HepG2 (cell line): ENCODE data around the gene TPX2. TPM values are rescaled to one million over a fixed set of nuclear protein-coding genes. Genes with fewer than 3 reads are reported as not detected.

Experiments used
- AHDC1 ChIP-seq: sonication (generic); formaldehyde crosslinking; IDR thresholded peaks from 2 replicates; pipeline ENCODE4 v1.5.1; 2020; ENCODE audit warnings: mild to moderate bottlenecking, missing genetic modification reagents, borderline replicate concordance
- CHCHD3 ChIP-seq: sonication (generic); formaldehyde crosslinking; IDR thresholded peaks from 2 replicates; pipeline ENCODE4 v1.8.0; 2022; ENCODE audit warnings: mild to moderate bottlenecking, missing genetic modification reagents, moderate library complexity
- HOMEZ ChIP-seq: IDR thresholded peaks from 2 replicates; pipeline ENCODE4 v1.6.1; 2016; ENCODE audit warnings: low read depth
- MATR3 ChIP-seq: sonication (generic); formaldehyde crosslinking; IDR thresholded peaks from 2 replicates; pipeline ENCODE4 v1.4.0; 2020; ENCODE audit warnings: missing genetic modification reagents
- MXI1 ChIP-seq: IDR thresholded peaks from 3 replicates; pipeline ENCODE4 v1.6.1; 2012; ENCODE audit warnings: low read depth, low read length, inconsistent platforms, borderline replicate concordance
- MZF1 ChIP-seq: sonication (generic); formaldehyde crosslinking; IDR thresholded peaks from 2 replicates; pipeline ENCODE4 v1.8.1; 2023; ENCODE audit warnings: mild to moderate bottlenecking, missing genetic modification reagents, borderline replicate concordance
- NFYC ChIP-seq: IDR thresholded peaks from 2 replicates; pipeline ENCODE4 v1.6.1; 2016; ENCODE audit warnings: missing genetic modification reagents, missing compliant biosample characterization
- PLRG1 ChIP-seq: fragments of 450-650 bp; conservative IDR thresholded peaks from 2 replicates; pipeline ENCODE4 v1.6.1; 2016
- SNRNP70 ChIP-seq: fragments of 200-400 bp; formaldehyde crosslinking; IDR thresholded peaks from 2 replicates; pipeline ENCODE4 v1.6.1; 2017; ENCODE audit warnings: mild to moderate bottlenecking, low read depth, low read length, moderate library complexity
- SOX5 ChIP-seq: IDR thresholded peaks from 2 replicates; pipeline ENCODE4 v1.6.1; 2016; ENCODE audit warnings: borderline replicate concordance
- SP140L ChIP-seq: sonication (generic); formaldehyde crosslinking; IDR thresholded peaks from 2 replicates; pipeline ENCODE4 v1.4.0; 2020; ENCODE audit warnings: missing genetic modification reagents, borderline replicate concordance
- SRSF9 ChIP-seq: fragments of 200-400 bp; formaldehyde crosslinking; IDR thresholded peaks from 2 replicates; pipeline ENCODE4 v1.6.1; 2018; ENCODE audit warnings: borderline replicate concordance, mild to moderate bottlenecking, low read depth, low read length; ENCODE audit not compliant: insufficient read depth, poor library complexity, severe bottlenecking
- TCF7L2 ChIP-seq: IDR thresholded peaks from 2 replicates; pipeline ENCODE4 v1.6.1; 2011; ENCODE audit warnings: mild to moderate bottlenecking, low read depth, low read length, moderate library complexity
- ZFP37 ChIP-seq: sonication (generic); formaldehyde crosslinking; IDR thresholded peaks from 2 replicates; pipeline ENCODE4 v1.4.0; 2020; ENCODE audit warnings: missing genetic modification reagents, borderline replicate concordance
- ZGPAT ChIP-seq: IDR thresholded peaks from 2 replicates; pipeline ENCODE4 v1.6.1; 2016; ENCODE audit warnings: mild to moderate bottlenecking
- ZNF180 ChIP-seq: sonication (generic); formaldehyde crosslinking; IDR thresholded peaks from 2 replicates; pipeline ENCODE4 v1.4.0; 2020; ENCODE audit warnings: low read depth, missing genetic modification reagents, borderline replicate concordance
- ZNF260 ChIP-seq: sonication (generic); formaldehyde crosslinking; IDR thresholded peaks from 2 replicates; pipeline ENCODE4 v1.4.0; 2020; ENCODE audit warnings: missing genetic modification reagents, low read depth, mild to moderate bottlenecking, borderline replicate concordance
- ZNF562 ChIP-seq: sonication (generic); formaldehyde crosslinking; IDR thresholded peaks from 2 replicates; pipeline ENCODE4 v1.8.0; 2022; ENCODE audit warnings: missing genetic modification reagents, borderline replicate concordance
- ZNF678 ChIP-seq: sonication (generic); formaldehyde crosslinking; IDR thresholded peaks from 2 replicates; pipeline ENCODE4 v1.4.0; 2020; ENCODE audit warnings: mild to moderate bottlenecking, missing genetic modification reagents
- ZNF713 ChIP-seq: sonication (generic); formaldehyde crosslinking; IDR thresholded peaks from 2 replicates; pipeline ENCODE4 v1.4.0; 2020; ENCODE audit warnings: mild to moderate bottlenecking, missing genetic modification reagents
- ZSCAN9 ChIP-seq: IDR thresholded peaks from 2 replicates; pipeline ENCODE4 v1.6.1; 2016; ENCODE audit warnings: borderline replicate concordance
- polyA plus RNA-seq, 8 experiments: library from polyadenylated mRNA; depleted of rRNA in 3 of 8; stranded (reverse) in 7 of 8; unstranded in 1 of 8; fragments of >200 nt; fragmentation: Illumina TruSeq in 4 of 8; extraction: Trizol in 4 of 8; gene quantifications; 2 replicates each; pipeline versions ENCODE4 v1.2.1 to v1.2.3, GENCODE V29; 2011 to 2016; ENCODE audit warnings: low read depth in 4 of 8, missing spikeins in 1 of 8, mixed read lengths in 1 of 8; ENCODE audit not compliant: insufficient read depth in 1 of 8
- total RNA-seq, 5 experiments: library from RNA; depleted of rRNA; stranded (reverse); fragments of >200 nt; fragmentation: Illumina TruSeq; extraction: Trizol; gene quantifications; 2 replicates each; pipeline ENCODE4 v1.2.3, GENCODE V29; 2016; ENCODE audit warnings: low read depth in 1 of 5

The TPX2 gene
- total and polyA plus RNA-seq, 2 of the 13 experiments (the other 11 are each of a cell fraction or from before 2014, with no cell fraction given) = 34.3 to 124 TPM

GRCh38 chr20:31704225-31705119 lies 34.6 kb upstream of the TPX2 start (continued):
- peak; percentile 100 for TF ChIP-seq AHDC1 (CRISPR knock-in tag)
- no peak for TF ChIP-seq MZF1
- peak; percentile 72 for TF ChIP-seq NFYC (CRISPR knock-in tag)
- peak; percentile 99 for TF ChIP-seq ZSCAN9 (CRISPR knock-in tag)
- no peak for TF ChIP-seq SNRNP70
- peak; percentile 66; the same call in 2 of the 3 replicates for TF ChIP-seq MXI1
- TF ChIP-seq HOMEZ = peak; percentile 94
- TF ChIP-seq ZNF260 = no peak
- no peak for TF ChIP-seq ZNF562 (CRISPR knock-in tag)
- no peak for TF ChIP-seq PLRG1
- peak; percentile 93 for TF ChIP-seq ZFP37
- TF ChIP-seq SRSF9 = no peak
- peak; percentile 71; the same call in 1 of the 2 replicates for TF ChIP-seq ZNF713 (CRISPR knock-in tag)
- peak; percentile 88; the same call in 1 of the 2 replicates for TF ChIP-seq SP140L (CRISPR knock-in tag)
- no peak for TF ChIP-seq MATR3
- no peak; the same call in 1 of the 2 replicates for TF ChIP-seq ZNF180 (CRISPR knock-in tag)
- TF ChIP-seq ZNF678 (CRISPR knock-in tag) = no peak
- peak; percentile 96 for TF ChIP-seq TCF7L2
- TF ChIP-seq SOX5 (CRISPR knock-in tag) = peak; percentile 100
- peak; percentile 100 for TF ChIP-seq ZGPAT (CRISPR knock-in tag)
- no peak for TF ChIP-seq CHCHD3 (CRISPR knock-in tag)
